ENCODE results near the gene KLHL18.
"Not testable (repeated sequence)": the region's sequence is repeated elsewhere in the genome, so short reads cannot be mapped to it uniquely, and the experiment has no call there.

Gene KLHL18

DNA sequence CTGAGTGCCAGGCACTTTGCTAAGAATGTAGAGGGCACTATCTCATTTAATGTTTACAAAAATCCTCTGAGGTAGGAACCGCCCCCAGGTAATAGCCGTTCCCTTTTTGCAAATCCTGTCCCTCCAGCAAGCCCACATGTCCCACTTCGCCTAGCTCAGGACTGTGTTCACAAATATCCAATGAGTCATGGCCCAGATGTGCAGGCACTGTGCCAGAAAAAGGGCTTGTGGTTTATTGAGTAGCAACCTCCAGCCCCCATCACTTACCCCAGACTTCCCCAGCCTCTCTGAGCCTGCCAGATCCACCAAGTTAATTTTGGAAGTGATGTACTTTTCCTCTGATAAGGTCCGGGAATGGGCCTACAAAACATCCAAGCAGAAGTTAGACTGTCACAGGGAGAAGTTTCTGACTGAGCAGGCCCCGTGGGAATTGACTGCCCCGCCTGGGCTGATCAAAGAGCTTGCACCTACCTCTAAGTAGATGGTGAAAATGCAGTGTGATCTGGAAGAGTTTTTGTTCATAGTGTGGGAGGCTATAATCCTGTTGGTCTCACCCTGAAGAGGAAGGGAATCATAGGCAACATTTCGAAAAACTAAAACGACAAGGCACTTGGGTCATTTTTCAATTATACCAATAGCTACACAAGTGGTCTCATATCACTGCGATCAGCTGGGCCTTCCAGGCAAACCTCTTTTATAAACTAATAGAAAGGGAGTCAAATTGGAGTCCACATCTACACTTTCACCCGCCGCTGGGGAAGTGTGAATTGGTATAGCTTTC, 15.8 kb upstream of the KLHL18 start:
- DNase-seq: peak; percentile 64
- in situ Hi-C loops (cut with HindIII; ENCODE audit: low pct_ligation_motif_present, low pct_unique_long_range_greater_than_20kb, low sequenced_read_pairs): no loop called here

DNA sequence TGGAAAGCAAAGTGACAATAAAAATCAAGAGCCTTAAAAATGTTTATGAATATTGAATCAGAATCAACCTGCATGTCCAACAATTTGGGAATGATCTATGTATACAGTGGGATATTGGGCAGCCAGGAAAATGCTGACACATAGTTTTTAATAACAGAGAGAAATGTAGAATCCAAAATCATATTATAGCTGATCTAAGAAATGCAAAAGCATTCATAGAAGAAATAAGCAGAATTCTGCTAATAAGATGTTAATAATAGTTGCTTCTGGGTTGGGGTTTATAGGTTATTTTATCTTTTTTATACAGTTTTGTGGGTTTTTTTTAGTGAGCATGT, 15.3 kb upstream of the KLHL18 start:
- DNase-seq: no peak
- in situ Hi-C loops (cut with HindIII; ENCODE audit: low pct_ligation_motif_present, low pct_unique_long_range_greater_than_20kb, low sequenced_read_pairs): no loop called here

DNA sequence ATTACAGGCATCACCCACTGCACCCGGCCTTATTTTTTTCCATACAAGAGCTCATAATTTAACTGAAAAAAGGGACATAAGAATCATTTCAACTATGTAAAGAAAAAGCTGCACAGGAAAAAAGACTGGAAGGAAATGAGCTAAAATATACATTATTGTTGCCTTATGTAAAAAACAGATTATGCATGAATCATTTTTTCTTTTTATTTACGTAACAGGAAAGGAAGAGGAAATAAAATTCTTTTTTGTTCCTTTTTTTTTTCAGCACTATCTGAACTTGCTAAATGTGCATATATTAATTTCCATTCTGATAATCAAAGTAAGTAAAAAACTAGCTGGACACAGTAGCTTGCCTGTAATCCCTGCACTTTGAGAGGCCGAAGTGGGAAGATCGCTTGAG, 12.2 kb upstream of the KLHL18 start:
- in situ Hi-C loops (cut with HindIII; ENCODE audit: low pct_ligation_motif_present, low pct_unique_long_range_greater_than_20kb, low sequenced_read_pairs): no loop called here
- no peak for DNase-seq

DNA sequence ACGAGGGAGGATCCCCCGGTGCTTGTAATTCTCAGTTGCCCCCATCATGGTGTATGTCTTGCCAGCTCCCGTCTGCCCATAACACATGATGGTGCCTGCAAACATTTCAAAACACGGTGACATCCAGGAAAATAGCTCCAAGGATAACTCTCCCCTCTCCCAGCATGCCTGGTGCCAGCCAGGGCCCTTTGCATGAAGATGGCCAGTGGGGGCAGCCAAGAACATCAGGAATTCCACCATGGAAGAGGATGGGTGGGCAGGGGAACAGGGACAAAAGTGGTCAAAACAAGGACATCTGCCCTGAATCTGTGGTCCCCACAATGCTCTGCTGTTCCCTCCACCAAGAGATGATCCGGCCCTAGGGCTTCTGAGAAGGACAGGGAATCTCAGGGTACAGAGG, 9.2 kb upstream of the KLHL18 start:
- in situ Hi-C loops (cut with HindIII; ENCODE audit: low pct_ligation_motif_present, low pct_unique_long_range_greater_than_20kb, low sequenced_read_pairs): no loop called here
- DNase-seq: no peak

DNA sequence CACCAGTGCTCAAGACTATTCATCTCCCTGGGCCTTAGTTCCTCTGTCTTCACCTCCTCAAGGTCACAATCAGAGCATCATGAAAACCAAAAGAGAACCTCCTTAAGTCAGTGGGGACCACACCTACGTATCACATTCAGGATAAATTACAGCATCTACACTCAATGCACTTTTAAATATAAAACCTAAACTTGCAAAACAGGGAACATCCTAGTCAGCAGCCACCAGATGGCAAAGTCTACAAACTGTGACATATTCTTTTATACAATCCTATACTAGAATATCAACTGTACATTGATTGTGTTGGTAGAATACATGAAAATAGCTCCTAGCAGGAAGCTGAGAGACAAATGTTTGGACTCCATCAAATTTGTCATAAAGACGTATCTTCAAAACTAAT, 8.1 kb upstream of the KLHL18 start:
- in situ Hi-C loops (cut with HindIII; ENCODE audit: low pct_ligation_motif_present, low pct_unique_long_range_greater_than_20kb, low sequenced_read_pairs): no loop called here
- no peak for DNase-seq

DNA sequence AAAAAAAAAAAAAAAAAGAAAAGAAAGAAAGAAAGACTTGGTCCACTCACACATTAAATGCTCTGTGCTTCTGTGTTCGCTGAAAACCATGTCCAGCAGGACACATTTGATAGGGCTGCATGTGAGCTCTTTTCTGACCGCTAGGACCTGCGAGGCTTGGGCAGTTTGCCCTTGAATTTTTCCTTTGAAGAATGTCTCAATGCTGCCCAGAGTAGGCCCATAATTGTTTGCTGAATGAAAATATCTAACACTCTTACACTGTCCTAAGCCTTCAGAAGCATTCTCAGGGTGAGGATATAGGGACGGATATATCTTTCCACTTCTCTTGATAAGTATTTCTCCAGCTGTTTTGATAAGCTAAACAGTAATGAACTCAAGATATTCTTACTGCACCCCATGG, 6.2 kb upstream of the KLHL18 start:
- no peak for DNase-seq
- in situ Hi-C loops (cut with HindIII; ENCODE audit: low pct_ligation_motif_present, low pct_unique_long_range_greater_than_20kb, low sequenced_read_pairs): no loop called here

DNA sequence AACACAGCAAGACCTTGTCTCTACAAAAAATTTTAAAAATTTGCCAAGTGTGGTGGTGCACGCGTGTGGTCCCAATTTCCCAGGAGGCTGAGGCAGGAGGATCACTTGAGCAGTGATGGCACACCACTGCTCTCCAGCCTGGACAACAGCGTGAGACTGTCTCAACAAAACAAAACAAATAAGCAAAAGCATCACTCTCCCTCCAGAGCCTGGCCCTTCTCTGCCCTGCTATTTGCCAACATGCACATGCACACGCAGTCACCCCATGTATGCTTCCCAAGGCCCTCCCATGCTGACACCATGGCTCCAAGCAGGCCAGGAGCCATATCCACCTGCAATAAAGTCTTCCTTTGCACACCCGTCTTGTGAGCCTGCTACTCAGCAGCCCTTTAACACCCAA, 2.2 kb upstream of the KLHL18 start:
- DNase-seq: no peak
- in situ Hi-C loops (cut with HindIII; ENCODE audit: low pct_ligation_motif_present, low pct_unique_long_range_greater_than_20kb, low sequenced_read_pairs): no loop called here

DNA sequence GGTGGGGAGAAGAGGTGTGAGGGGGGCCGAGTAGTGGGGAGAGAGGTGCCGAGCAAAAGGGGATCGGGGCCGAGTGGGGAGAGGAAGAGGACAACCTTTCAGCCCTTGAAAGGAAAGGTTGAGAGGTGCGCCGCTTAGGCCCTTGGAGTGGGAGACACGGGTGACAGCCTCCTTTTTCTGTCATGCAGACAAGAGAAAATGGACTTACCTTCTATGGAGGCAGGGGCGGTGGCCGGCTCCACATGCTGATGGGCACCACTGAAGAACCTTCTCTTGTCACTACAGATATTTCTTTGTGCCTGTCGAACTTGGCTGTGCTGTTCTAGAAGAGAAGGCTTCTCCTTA, 421 bp downstream of the KLHL18 start:
- DNase-seq: peak; percentile 11
- in situ Hi-C loops (cut with HindIII; ENCODE audit: low pct_ligation_motif_present, low pct_unique_long_range_greater_than_20kb, low sequenced_read_pairs): no loop called here

DNA sequence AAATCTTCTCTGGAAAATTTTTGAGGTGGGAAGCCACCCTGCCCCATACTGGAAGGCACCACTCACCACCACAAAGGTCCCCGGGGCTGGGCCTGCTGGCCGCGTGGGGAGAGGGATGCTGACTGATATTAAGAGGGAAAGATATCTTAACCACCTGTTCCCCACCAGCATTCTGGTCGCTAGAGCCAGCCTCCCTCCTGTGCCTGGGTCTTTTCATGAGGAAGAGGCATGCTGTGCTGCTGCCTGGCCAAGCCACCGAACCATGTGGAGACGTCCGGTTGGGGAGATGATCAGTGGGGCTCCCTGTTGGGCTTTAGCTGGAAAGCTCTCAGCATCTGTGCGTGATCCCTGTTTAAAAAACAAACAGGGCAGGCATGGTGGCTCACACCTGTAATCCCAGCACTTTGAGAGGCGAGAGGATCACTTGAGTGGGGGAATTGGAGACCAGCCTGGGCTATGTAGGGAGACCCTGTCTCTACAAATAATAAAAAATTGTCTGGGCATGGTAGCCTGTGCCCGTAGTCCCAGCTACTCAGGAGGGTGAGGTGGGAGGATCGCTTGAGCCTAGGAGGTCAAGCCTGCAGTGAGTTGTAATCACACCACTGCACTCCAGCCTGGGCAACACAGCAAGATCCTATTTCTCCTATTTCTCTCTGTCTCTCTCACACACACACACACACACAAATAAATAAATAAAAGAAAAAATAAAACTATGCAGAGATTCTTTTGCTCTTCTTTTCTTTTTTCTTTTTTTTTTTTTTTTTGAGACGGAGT, 1.0 kb downstream of the KLHL18 start:
- DNase-seq: peak; percentile 7
- in situ Hi-C loops (cut with HindIII; ENCODE audit: low pct_ligation_motif_present, low pct_unique_long_range_greater_than_20kb, low sequenced_read_pairs): no loop called here

DNA sequence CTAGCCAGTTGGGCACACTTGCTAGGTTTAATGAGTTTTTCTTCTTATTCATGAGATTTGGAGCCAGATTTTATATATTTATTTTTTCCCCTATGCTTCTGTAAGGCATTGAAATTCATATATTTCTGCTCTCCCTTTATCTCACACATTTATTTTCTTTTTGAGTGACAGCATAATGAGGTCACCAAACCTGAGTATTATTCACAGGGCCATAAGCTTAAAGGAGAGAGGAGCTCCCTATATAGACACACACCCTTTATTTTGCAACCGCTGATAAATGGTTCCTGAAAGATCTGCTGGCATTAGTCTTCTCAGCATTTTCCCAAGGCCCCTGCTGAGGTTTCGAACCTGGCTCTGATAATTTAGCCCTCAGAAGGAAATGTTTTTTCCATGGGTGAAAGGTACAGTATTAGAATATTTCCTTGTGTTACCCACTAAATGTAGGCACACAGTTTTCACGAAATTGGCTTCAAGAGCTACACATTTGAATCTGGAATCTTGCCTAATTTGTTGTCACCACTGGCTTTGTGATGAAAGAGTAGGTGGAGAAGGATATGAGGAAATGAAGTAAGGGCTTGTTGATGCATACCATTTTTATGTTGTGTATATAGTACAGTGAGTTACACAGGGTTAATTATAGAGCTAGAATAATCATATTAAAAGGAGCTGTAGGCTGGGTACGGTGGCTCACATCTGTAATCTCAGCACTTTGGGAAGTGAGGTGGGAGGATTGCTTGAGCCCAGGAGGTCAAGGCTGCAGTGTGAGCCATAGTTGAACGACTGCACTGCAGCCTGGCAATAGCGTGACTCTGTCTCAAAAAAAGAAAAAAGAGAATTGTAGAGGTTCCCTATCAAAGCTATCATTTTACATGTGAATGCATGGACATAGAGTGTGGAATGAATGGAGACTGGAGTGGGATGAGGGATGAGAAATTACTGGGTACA, 6.5 kb downstream of the KLHL18 start:
- no peak for DNase-seq
- in situ Hi-C loops (cut with HindIII; ENCODE audit: low pct_ligation_motif_present, low pct_unique_long_range_greater_than_20kb, low sequenced_read_pairs): no loop called here

DNA sequence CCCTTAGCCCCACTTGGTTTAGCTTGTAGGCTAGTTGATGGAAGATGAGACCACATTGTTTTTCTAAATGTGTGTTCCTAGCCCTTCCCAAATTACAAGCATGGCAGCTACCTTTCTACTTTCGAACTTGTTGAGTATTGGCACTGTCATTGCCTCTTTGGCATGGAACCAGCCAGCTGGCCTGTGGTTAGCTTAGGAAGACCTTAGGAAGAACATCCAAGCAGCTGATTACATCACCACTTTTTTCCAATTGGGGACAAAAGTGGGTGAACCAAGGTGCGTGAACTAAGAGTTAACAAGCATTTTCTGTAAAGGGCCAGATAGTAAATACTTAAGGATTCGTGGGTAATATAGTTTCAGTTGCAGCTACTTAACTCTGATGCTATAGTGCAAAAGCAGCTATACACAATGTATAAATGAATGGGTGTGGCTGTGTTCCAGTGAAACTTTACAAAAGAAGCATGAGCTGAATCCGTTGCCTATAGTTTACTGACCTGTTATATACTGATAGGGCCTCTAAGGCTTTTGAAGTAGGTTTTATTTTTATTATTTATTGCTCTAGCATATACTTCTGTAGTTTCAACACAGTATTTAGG, 8.5 kb downstream of the KLHL18 start:
- DNase-seq: no peak
- in situ Hi-C loops (cut with HindIII; ENCODE audit: low pct_ligation_motif_present, low pct_unique_long_range_greater_than_20kb, low sequenced_read_pairs): no loop called here

DNA sequence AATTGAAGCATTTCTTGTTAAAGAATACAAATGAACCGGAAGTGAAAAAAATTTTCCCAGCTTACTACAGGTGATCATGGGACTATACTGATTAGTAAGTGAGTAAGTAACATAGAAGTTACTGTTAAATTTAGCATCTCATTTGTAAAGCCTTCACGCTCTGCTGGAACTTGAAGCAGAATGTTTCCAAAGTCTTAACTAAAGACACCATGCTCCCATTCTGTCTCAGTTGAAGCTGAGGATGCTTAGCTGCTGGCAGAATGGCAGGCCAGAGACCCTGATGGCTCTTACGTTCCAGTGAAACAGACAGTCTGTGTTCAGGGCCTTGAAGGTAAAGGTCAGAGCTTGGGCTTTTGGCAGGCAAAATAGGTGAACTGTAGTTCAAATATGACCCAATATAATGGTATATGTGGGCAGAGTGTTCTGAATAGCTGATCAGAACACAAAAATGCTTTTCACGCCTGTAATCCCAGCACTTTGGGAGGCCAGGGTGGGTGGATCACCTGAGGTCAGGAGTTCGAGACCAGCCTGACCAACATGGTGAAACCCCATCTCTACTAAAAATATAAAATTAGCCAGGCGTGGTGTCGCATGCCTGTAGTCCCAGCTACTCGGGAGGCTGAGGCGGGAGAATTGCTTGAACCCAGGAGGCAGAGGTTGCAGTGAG, 9.1 kb downstream of the KLHL18 start:
- in situ Hi-C loops (cut with HindIII; ENCODE audit: low pct_ligation_motif_present, low pct_unique_long_range_greater_than_20kb, low sequenced_read_pairs); DNase-seq: not testable (repeated sequence)

DNA sequence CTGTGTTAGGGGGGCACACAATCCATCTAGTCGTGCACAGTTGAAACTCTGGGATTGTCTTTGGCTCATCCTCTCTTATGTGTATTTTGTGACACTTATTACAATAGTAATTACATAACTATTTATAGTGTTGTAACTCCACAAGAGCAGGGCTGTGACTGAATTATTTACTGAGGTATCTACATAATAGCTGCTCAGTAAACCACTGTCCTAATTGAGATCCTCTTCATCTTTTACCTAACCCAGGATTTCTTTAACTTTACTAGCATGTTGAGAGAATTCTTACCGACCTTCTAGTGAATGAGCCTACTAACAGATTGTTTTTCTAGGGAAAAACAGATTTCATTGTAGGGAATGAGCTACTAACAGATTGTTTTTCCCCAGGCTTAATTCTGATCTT, 11.1 kb downstream of the KLHL18 start:
- no peak for DNase-seq
- in situ Hi-C loops (cut with HindIII; ENCODE audit: low pct_ligation_motif_present, low pct_unique_long_range_greater_than_20kb, low sequenced_read_pairs): no loop called here

DNA sequence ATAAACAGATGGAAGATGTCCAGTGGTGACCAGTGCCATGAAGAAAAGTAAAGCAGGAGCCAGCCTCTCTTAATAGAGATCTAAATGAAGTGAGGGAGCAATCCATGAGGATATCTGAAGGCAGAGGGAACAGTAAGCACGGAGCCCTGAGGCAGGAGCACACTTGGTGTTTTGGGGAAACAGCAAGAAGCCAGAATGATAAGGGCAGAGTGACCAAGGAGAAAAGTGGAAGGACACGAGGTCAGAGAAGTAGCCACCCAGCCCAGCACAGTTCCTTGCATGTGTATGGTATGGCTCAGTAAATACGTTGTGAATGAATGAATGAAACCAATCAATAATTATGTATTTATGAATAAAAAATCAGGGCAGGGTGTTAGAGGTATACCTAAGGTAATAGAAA, 11.6 kb downstream of the KLHL18 start:
- in situ Hi-C loops (cut with HindIII; ENCODE audit: low pct_ligation_motif_present, low pct_unique_long_range_greater_than_20kb, low sequenced_read_pairs): no loop called here
- no peak for DNase-seq

DNA sequence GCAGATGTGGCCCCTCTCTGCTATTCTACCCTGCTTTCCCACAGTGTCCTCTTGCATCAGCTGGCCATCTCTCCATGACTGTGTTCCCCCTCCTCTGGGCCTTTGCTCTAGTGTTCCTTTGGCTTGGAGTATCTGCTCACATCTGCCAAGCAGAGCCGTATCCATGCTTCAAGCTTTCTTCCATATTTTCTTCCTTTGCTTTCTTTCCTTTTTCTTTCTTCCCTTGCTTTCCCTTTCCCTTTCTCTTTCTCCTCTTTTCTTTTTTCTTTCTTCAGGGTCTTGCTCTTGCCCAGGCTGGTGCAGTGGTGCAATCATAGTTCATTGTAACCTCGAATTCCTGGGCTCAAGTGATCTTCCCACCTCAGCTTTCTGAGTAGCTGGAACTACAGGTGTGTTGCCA, 12.6 kb downstream of the KLHL18 start:
- DNase-seq: no peak
- in situ Hi-C loops (cut with HindIII; ENCODE audit: low pct_ligation_motif_present, low pct_unique_long_range_greater_than_20kb, low sequenced_read_pairs): no loop called here

DNA sequence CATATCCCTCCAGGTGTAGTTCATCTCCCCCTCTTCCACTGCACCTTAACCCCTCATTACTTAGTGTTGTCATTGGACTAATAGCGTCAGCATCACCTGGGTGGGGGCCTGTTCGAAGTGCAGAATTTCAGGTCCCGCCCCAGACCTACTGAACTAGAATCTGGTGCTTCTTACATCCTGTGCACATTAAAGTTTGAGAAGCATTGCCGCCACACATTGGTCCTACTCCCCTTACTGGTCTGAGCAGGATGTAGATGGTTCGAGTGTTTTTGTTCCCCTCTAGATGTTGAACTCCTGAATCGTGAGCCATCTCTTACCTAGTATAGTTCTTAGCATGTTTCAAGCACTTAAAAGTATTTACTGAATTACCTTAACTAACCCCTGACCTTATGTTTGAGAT, 13.2 kb downstream of the KLHL18 start:
- no peak for DNase-seq

DNA sequence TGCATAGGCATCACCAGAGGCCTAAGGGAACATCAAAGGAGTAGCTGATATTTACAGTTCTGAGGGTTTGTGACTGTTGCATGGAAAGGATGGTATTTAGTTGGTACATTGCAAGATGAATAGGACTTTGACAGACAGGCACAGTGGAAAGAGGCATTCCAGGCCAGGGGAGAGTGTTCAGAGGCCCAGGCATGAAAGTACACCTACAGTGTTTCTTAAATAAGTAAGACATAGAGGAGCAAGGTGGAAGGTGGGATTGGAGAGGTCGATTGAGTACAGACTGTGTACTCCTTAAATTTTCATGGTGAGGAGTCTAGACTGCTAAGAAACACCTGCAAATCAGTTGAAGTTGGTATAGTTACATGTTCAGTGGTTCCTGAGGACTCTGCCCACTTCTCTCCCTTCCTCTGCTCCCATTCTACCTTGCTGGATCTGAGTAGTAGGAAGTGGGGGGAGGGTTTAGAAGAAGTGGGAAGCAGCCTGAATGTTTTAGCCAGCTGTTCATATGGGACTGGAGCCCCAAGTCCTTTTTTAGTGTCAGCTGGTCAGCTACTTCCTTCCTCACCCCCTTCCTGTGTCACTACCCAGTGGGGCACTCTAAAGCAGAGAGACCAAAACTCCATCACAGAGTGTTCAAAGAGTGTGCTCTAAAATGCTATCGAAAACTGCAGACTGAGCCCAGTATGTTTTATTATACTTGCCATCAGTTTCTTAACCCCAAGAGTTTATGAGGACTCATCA, 14.0 kb downstream of the KLHL18 start:
- DNase-seq: no peak
- in situ Hi-C loops (cut with HindIII; ENCODE audit: low pct_ligation_motif_present, low pct_unique_long_range_greater_than_20kb, low sequenced_read_pairs): no loop called here

More for the DNA sequence above, 13.2 kb downstream of the KLHL18 start:
- in situ Hi-C loops (cut with HindIII; ENCODE audit: low pct_ligation_motif_present, low pct_unique_long_range_greater_than_20kb, low sequenced_read_pairs): no loop called here

DNA sequence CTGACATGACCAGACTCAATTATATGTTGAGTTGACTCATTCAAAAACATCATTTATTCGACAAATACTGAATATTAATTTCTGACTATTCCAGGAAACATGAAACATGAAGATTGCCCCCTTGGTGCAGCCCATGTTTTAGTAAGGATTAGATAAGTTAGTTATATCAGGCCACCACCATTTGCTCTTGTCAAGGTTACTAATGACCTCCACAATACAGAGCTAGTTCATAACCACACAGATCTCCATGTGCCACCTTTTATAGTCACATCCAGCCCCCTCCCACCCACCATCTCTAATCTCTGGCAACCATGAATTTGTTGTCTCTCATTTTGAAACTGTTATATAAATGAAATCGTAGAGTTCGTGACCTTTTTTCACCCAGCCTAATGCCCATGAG, 15.7 kb downstream of the KLHL18 start:
- in situ Hi-C loops (cut with HindIII; ENCODE audit: low pct_ligation_motif_present, low pct_unique_long_range_greater_than_20kb, low sequenced_read_pairs): no loop called here
- DNase-seq: no peak
